NCI-H1092 (cell line): ENCODE data around the gene RNF223.
"Not testable (repeated sequence)": the region's sequence is repeated elsewhere in the genome, so short reads cannot be mapped to it uniquely, and the experiment has no call there.

Experiments used
- DNase-seq: peaks from one replicate; lab custom pipeline; 2025; lab: John Stamatoyannopoulos, UW

The RNF223 gene

DNA sequence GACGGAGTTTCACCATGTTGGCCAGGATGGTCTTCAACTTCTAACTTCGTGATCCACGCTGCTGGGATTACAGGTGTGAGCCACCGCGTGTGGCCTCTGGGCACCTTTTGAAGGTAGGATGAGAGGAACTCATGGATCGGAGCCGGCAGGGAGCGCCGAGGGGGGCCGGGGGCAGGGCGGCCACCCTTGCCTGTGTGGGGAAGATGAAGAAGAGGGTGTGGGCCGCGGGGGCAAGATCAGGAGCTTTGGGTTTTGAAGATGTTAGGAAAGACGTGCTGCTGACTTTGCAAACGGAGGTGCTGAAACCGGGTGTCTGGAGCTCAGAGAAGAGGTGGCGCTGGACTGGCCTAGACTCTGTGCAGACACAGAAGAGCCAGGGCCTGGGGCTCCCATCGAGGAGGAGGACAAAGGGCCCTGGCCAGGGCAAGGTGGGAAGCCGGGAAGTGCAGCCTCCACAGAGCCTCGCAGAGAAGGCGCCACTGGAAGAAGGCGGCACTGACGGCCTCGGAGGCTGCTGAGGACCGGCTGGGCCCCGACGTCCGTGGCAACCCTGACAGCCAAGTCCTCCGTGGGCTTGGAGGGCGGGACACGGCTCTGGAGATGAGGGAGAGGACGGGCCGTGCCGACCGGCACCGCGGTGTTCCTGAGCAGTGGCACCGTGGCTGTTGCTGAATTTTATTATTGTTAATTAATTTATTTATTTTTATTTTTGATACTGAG lies 13.7 kb downstream of the RNF223 start:
- DNase-seq = no peak

DNA sequence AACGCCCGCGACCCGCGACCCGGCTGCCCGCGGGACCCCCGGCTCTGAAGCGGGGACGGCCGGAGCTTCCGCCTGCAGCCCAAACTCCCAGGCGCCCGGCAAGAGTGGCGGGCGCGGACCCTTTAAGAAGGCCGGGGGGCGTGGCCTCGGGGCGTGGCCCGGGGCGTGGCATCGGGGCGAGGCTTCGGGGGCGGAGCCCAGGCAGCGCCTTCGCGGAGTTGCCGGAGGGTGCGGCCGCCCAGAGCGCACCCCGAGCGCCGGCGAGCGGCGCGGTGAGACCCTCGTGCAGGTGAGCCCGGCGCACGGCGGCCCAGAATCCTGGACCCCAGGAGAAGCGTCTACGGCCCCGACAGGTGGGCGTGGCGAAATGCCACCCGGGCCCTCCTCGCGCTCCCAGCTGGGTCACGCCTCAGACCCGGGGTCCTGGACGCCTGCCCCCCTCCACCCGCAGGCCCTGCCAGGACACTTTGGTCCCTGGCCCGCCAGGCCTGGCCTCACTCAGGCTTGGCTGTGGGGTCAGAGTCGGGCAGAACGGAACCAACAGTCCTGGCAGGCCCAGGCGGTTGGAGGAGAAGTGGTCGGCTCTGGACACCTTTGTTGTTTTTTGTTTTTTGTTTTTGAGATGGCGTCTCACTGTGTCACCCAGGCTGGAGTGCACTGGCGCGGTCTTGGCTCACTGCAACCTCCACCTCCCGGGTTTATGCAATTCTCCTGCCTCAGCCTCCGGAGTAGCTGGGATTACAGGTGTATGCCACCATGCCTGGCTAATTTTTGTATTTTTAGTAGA lies 14.4 kb downstream of the RNF223 start:
- DNase-seq = no peak

DNA sequence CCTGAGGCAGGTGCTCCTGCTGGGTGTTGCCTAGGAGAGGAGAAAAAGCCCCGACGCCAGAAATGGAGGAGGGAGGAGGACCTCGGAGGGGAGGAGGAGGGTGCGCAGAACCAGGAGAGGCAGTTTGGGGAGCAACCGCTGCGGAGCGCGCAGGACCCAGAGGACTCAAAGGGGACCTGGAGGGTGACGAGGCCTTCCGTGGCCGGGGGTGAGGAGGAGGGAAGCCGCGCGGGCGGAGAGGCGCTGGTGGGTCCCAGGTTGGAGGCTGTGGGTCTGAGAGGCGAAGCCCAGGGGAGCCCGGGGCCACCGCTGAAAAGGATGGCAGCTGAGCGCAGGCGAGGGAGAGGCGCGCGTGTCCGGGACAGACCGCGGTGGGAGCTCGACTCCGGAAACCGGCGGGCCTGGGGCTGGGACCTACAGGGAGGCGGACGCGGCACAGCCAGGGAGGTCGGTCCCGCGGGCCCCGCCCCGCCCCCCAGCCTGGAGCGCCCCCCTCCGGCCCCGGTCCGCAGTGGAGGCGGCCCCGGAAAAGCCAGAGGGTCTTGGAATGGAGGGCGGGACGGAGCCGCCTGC lies 15.1 kb downstream of the RNF223 start:
- DNase-seq = no peak

DNA sequence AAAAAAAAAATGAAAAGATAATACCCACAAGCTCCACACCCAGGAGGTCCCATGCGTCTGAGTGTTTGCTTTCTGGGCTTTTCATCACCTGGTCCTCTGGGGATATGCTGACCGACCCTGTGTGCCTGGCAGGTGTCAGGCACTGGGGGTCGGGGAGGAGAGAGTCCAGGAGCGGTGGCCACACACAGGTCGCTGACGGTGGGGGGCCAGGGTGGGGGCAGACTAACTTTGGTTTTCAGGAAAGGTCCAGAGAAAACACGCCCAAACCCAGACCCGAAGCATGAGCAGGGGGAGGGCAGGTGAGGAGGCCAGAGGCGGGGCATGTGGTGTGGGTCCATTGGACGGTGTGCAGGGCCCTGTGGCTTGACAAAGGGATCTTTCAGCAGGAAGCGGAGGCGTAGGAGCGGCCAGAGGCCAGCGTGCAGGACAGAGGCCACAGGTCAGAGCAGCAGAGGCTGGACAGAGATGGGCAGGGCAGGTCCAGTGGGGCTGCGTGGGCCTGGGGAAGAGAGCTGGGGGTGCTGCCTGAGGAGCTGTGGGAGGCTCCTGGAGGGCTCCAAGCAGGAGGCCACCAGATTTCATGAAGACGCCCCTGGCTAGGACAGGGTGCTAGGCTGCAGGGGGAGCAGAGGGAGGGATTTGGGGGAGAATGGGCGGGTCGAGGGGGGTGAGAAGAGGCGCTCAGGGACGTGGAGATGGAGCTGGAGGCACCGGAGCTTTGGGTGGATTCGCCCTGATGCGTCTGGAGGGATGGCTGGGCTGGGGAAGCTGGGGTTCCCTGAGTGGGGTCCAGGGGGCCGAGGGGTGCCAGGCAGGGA lies 15.8 kb downstream of the RNF223 start:
- no peak for DNase-seq

DNA sequence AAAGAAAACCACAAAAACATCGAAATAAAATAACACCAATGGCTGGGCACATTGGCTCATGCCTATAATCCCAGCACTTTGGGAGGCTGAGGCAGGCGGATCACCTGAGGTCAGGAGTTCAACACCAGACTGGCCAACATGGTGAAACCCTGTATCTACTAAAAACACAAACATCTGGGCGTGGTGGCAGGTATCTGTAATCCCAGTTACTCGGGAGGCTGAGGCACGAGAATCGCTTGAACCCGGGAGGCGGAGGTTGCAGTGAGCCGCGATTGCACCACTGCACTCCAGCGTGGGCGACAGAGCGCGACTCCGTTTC lies 16.4 kb downstream of the RNF223 start:
- not testable (repeated sequence) for DNase-seq

DNA sequence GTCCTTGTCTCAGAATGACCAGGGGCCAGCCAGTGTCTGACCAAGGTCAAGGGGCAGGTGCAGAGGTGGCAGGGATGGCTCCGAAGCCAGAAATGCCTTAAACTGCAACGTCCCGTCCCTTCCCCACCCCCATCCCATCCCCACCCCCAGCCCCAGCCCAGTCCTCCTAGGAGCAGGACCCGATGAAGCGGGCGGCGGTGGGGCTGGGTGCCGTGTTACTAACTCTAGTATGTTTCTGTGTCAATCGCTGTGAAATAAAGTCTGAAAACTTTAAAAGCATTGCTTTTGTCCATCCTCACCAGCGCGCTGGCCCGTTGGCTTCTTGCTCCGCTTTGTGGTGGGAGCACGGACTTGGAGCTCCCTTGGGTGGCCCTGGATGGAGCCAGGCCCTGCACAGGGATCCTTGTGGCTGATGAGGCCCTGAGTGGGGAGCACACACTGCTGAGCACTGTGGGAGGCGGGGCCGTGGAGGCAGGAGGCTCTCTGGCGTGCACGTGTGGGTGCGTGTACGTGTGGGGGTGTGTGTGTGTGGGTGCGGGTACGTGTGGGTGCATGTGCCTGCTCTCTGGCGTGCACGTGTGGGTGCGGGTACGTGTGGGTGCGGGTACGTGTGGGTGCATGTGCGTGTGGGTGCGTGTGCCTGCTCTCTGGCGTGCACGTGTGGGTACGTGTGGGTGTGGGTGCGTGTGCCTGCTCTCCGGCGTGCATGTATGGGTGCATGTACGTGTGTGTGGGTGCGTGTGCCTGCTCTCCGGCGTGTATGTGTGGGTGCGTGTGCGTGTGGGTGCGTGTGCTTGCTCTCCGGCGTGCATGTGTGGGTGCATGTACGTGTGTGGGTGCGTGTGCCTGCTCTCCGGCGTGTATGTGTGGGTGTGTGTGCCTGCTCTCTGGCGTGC lies 18.0 kb downstream of the RNF223 start:
- no peak for DNase-seq

DNA sequence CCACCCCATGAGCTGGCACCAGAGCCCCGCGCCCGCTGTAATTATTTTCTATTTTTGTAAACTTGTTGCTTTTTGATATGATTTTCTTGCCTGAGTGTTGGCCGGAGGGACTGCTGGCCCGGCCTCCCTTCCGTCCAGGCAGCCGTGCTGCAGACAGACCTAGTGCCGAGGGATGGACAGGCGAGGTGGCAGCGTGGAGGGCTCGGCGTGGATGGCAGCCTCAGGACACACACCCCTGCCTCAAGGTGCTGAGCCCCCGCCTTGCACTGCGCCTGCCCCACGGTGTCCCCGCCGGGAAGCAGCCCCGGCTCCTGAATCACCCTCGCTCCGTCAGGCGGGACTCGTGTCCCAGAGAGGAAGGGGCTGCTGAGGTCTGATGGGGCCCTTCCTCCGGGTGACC lies 19.1 kb downstream of the RNF223 start:
- DNase-seq = no peak

DNA sequence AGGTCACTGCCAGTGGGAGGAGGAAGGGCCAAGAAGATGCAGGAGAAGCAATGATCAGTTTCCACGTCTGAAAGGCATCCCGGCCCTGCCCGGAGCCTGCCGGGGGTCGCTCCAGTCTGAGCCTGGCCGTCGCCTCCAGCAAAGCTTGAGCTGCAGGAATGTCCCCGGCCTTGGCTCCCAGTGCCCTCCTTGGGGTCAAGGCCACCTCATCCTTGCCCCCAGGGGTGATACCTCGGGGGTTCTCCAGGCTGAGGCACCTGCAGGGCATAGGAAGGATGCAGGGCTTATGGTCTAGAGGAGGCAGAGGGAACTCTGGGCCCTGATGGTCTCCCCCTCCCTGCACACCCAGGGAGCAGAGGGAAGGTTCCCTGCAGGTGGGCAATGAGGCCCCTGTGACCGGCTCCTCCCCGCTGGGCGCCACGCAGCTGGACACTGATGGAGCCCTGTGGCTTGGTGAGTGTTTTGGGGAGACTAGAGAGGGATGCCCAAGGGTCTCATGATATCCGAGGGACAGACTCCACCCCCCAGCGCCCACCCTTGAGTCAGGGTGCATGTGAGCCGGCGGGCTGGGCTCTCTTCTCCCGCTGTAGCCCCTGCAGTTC lies 19.9 kb downstream of the RNF223 start:
- DNase-seq = no peak

DNA sequence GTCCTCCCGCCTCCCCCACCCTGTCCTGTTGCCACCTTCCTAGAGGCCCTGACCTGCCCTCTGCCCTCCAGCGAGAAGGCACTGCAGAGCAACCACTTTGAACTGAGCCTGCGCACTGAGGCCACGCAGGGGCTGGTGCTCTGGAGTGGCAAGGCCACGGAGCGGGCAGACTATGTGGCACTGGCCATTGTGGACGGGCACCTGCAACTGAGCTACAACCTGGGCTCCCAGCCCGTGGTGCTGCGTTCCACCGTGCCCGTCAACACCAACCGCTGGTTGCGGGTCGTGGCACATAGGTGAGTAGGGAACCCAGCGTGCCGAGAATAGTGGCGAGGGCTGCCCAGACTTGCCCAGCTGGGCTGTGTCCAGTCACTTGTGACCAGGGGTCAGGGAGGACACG lies 20.4 kb downstream of the RNF223 start:
- DNase-seq = no peak

DNA sequence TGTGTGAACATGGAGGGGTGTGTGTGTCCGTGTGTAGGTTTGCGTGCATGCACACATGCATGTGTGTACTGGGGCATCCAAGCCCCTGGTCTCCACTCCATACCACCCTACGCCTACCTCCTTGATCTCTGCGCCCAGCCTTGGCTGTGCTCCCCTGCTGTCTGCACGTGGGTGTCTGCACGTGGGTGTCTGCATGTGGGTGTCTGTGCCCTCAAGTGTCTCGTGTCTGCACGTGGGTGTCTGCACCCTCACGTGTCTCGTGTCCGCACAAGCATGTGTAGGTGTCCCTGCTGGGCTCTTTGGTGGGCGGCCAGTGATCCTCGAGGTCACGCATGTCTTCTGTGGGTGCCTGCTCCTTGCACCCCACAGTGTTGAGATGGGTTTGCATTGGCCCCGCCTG lies 21.1 kb downstream of the RNF223 start:
- no peak for DNase-seq

DNA sequence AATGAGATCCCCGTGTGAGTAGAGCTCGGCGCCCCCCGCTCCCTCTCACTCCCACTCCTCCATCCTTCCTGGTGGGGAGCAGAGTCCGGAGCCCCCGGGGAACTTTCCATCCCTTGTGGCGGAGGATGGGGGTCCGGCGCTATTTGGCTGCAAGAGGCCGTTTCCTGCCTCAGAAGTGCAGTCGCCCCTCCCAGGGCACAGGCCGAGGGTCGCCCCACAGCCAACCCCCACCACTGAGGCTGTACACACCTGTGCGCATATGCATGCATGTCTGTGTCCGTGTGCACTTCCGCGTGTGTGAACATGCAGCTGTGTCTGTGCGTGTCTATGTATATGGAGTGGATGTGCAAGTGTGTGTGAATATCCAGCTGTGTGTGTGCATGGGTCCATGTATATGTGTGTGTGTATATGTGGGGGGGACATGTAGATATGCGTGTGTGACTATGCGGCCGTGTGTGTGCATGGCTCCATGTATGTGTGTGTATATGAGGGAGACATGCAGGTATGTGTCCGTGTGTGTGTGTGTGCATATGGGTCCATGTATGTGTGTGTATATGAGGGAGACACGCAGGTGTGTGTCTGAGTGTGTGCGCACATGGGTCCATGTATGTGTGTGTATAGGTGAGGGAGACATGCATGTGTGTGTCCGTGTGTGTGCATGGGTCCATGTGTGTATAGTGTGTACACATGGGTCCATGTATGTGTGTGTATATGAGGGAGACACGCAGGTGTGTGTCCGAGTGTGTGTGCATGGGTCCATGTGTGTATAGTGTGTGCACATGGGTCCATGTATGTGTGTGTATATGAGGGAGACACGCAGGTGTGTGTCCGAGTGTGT lies 21.9 kb downstream of the RNF223 start:
- DNase-seq = no peak

DNA sequence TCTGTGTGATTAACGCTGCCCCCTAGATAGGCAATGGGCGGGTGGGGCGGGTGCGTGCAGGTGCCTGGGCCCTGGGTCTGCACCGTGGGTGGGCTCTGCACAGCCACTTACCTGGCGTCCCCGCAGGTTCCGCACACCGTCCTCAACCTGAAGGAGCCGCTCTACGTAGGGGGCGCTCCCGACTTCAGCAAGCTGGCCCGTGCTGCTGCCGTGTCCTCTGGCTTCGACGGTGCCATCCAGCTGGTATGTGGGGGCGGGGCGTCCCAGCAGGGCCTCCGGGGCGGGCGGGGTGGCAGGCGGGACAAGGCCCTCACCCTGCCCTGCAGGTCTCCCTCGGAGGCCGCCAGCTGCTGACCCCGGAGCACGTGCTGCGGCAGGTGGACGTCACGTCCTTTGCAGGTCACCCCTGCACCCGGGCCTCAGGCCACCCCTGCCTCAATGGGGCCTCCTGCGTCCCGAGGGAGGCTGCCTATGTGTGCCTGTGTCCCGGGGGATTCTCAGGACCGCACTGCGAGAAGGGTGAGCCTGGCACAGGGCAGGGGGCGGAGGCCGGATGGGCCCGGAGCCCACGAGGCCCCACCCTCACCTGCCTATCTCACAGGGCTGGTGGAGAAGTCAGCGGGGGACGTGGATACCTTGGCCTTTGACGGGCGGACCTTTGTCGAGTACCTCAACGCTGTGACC lies 22.8 kb downstream of the RNF223 start:
- no peak for DNase-seq

DNA sequence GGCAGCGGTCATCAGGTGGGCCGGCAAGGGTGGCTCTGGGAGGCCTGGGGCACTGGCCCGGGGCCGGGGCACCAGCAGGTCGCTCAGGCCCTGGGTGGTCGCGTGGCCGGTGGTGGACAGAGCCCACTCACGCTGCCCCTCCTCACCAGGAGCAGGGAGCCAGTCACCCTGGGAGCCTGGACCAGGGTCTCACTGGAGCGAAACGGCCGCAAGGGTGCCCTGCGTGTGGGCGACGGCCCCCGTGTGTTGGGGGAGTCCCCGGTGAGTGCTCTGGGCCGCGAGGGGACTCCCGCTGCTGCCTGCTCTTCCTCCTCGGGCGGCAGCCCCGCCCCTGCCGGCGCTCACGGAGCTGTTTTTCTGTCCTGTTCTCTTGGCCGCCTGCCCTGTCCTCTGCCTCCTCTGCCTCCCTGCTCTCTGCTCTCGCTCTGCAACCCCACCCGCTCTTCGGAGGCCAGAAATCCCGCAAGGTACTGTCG lies 23.5 kb downstream of the RNF223 start:
- no peak for DNase-seq

DNA sequence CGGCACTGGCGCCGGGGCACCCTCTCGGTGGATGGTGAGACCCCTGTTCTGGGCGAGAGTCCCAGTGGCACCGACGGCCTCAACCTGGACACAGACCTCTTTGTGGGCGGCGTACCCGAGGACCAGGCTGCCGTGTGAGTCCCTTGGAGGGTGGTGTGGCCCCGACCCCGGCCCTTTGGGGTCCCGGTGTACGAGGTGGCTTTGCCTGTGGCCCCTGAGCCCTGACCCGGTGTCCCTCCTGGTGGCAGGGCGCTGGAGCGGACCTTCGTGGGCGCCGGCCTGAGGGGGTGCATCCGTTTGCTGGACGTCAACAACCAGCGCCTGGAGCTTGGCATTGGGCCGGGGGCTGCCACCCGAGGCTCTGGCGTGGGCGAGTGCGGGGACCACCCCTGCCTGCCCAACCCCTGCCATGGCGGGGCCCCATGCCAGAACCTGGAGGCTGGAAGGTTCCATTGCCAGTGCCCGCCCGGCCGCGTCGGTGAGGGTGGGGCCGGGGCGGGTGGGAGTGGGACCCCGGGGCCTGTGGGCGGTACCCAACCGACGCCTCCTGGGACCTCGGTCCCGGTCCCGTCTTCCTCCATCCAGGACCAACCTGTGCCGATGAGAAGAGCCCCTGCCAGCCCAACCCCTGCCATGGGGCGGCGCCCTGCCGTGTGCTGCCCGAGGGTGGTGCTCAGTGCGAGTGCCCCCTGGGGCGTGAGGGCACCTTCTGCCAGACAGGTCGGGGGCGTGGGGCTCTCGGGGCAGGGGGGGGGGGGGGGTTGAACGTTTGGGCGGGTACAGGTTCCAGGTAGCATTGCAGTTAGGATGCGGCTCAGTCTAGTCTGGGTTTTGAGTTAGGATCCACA lies 24.6 kb downstream of the RNF223 start:
- no peak for DNase-seq

DNA sequence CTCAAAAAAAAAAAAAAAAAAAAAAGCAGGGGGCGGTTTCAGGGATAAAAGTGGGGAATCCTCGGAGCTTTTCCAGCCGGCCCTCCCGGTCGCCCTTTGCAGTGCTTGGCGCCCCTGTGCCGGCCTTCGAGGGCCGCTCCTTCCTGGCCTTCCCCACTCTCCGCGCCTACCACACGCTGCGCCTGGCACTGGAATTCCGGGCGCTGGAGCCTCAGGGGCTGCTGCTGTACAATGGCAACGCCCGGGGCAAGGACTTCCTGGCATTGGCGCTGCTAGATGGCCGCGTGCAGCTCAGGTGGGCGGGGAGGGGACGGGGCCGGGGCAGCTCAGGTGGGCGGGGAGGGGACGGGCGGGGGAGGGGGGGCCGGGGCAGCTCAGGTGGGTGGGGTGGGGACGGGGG lies 25.3 kb downstream of the RNF223 start:
- no peak for DNase-seq

DNA sequence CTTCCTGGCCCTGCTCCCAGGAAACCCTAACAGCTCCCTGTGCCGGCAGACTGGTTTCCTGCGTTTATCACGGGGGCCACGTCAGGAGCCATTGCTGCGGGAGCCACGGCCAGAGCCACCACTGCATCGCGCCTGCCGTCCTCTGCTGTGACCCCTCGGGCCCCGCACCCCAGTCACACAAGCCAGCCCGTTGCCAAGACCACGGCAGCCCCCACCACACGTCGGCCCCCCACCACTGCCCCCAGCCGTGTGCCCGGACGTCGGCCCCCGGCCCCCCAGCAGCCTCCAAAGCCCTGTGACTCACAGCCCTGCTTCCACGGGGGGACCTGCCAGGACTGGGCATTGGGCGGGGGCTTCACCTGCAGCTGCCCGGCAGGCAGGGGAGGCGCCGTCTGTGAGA lies 26.1 kb downstream of the RNF223 start:
- DNase-seq = no peak

DNA sequence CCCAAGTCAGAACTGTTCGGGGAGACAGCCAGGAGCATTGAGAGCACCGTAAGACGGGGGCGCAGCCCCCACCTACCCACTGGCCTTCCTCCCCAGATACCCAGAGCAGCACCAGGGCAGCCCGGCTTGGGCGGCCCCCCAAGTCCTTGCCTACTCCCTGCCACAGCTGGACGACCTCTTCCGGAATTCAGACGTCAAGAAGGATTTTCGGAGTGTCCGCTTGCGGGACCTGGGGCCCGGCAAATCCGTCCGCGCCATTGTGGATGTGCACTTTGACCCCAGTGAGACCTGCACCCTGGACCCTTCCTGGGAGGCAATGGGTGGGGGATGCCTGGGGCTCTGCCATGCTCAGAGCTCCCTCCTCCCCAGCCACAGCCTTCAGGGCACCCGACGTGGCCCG lies 26.7 kb downstream of the RNF223 start:
- no peak for DNase-seq

DNA sequence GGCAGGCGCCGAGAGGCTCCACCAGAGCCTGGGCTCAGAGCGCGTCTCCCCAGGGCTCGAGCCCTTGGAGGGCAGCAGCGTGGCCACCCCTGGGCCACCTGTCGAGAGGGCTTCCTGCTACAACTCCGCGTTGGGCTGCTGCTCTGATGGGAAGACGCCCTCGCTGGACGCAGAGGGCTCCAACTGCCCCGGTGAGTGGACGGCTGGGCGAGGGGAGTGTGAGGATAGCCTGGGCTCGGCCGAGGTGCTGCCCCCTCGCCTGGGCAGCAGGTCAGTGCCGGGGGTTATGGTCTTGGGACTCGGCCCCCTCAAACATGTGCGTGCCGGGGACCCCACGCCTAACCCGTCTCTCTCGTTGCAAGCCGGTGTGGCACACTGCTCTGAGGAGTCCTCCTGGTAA lies 27.3 kb downstream of the RNF223 start:
- DNase-seq = no peak

DNA sequence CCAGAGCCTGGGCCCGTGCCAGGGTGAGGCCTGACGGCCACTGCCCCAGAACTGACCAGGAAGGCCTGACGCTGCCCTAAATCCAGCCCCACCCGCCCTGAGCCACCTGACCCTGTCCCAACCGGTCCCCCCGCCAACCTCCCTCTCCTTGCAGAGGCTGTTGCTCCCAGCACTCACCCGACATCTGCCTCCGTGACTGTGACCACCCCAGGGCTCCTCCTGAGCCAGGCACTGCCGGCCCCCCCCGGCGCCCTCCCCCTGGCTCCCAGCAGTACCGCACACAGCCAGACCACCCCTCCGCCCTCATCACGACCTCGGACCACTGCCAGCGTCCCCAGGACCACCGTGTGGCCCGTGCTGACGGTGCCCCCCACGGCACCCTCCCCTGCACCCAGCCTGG lies 27.9 kb downstream of the RNF223 start:
- no peak for DNase-seq
